Uterus (tissue), 2 donors: ENCODE data around the gene NPEPL1.

ENCODE experiments used
- CTCF ChIP-seq, 4 experiments: fragments of 200-600 bp in 2 of 4; fragments of 450-650 bp in 2 of 4; sonication (generic) in 2 of 4; IDR thresholded peaks; one replicate each; pipeline ENCODE4 v1.5.1; 2016 to 2019; ENCODE audit warnings: antibody characterized with exemption in 4 of 4, mild to moderate bottlenecking in 2 of 4, moderate library complexity in 1 of 4
- POLR2A ChIP-seq, 2 donors: fragments of 450-650 bp; IDR thresholded peaks; one replicate each; pipeline ENCODE4 v1.6.1; 2016; ENCODE audit warnings: antibody characterized with exemption in 2 of 2, mild to moderate bottlenecking in 1 of 2, moderate library complexity in 1 of 2

DNA sequence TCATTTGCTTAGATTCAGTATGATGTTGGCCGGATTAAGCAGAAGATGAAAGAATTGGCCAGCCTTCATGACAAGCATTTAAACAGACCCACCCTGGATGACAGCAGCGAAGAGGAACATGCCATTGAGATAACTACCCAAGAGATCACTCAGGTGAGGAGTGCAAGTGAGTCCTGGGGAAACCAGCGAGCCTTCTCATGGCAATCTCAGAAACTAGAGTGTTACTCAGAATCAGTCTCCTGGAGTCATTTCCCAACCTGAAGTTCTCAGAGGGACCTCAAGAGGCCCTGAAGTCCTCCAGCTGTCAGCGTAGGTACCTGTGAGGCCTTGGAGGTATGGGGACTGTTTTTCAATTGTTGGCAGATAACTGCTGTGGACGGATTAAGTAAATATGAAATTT is 24.6 kb upstream of the NPEPL1 start:
- TF ChIP-seq CTCF (IDR thresholded peaks at IDR 0.05) (no peak), POLR2A (IDR thresholded peaks at IDR 0.05) (no peak)
